Prostate gland (tissue), 2 donors: ENCODE measurements around the gene BCAP31.

ENCODE experiments used
- CTCF ChIP-seq, 4 experiments: fragments of 200-600 bp in 2 of 4; fragments of 450-650 bp in 2 of 4; sonication (generic) in 2 of 4; IDR thresholded peaks; 1 replicate in 3 of 4; 2 replicates in 1 of 4; pipeline ENCODE4 v1.5.1; 2016 to 2019; ENCODE audit warnings: antibody characterized with exemption in 4 of 4, mild to moderate bottlenecking in 2 of 4, moderate library complexity in 2 of 4
- POLR2AphosphoS5 ChIP-seq: sonication (generic); formaldehyde crosslinking; IDR thresholded peaks from one replicate; pipeline ENCODE4 v1.6.1; 2017; ENCODE audit warnings: antibody characterized with exemption

- no peak for TF ChIP-seq CTCF (IDR thresholded peaks at IDR 0.05)
- TF ChIP-seq POLR2AphosphoS5: no peak
Observed at GRCh38 chrX:153765138-153766079, 41.2 kb upstream of the BCAP31 start.
